GOT3 (cell line): ENCODE data around the gene MAGI1.

Experiments
- DNase-seq: peaks from one replicate; lab custom pipeline; 2025; ENCODE audit warnings: mixed read lengths; lab: John Stamatoyannopoulos, UW

MAGI1 gene

DNA sequence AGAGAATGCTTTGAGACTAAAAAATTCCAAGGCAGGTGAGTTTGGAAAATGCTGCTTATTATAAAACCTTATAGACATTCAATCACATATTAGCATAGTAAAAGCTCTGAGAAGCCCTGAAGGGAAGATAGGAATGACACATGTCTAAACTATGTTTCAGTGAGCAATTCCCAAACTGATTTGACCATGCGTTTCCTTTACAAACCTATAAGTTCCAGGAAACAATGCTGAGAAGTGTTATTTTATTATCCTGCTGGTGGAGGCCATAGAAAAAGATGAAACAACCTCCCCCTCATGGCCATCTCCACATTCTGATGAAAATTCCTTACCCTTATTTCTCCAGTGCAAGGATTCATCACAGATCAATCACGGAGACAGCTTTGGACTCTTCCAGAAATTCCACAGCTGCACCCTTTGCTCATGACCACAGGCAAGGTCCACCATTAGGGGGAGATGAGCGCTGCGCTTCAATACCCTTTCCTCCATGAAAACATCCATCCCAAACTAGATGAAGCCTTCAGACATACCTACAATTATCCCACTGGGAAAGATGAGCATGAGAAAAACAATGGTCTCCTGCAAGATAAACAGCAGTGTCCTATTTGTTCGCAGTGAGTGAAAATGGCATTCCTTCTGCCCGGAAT, 372.1 kb downstream of the MAGI1 start:
- no peak for DNase-seq

GRCh38 chr3:65665915-65666314, 372.8 kb downstream of the MAGI1 start:
- no peak for DNase-seq

DNA sequence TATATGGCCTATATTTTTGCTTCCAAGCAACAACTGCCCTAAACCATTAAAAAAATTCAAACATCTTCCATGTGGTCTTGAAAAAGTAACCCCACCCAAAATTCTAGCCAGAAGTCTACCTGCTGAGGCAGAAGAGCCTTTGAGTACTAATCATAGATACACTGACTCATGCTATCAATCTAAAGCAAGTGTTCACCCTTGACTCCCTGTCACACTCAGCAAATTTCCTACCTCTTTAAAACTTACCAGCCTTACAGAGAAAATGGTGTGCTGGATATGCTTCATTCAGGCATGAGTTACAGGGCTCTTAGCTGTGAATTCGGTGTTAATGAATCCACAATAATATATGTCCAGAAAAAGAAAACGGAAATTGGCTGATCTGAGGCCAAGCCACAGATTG, 373.8 kb downstream of the MAGI1 start:
- no peak for DNase-seq

DNA sequence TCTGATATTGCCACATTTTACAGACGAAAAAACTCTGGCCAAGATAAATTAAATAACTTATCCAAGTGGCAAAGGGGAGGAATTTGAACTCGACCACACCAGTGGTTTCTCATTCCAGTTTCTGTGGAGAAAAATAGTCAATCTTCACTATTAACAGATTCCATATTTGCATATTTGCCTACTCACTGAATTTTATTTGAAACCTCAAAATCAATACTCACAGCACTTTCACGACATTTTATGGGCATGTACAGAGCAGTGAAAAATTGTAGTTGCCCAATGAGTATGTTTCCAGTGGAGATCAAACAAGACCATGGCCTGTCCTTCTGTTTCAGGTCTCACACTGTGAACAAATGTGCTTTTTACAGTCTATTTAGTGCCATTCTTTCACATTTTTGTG, 374.3 kb downstream of the MAGI1 start:
- no peak for DNase-seq

- DNase-seq = no peak
Measured at GRCh38 chr3:65662095-65662494, 376.6 kb downstream of the MAGI1 start.

DNA sequence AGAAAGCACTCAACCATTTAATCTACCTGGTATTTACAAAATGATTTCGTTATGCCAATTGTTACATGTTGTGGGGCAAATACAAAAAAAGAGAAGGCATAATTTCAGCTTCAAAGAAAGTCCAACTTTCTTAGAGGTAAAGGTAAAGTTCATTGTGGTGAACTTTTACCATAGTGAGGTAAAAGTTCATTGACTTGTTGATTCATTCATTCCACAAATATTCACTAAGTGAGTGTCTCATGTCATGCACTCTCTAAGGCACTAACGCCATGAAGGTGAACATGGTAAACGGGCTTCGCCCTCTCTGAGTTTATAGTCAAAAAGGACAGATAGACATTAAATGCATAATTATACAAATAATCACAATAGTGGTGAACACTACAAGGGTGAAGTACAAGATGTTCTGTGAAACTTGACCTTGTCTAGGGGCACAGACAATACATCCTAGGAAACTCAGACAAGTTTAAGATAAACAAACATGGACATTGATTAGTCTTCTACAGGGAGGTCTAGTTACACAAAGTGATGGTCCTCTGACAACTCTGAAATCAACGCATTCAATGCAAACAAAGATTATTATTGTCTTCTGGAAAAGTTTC, 378.6 kb downstream of the MAGI1 start:
- no peak for DNase-seq

- DNase-seq = no peak
Measured at GRCh38 chr3:65659396-65659795, 379.3 kb downstream of the MAGI1 start.

GRCh38 chr3:65658401-65658800, 380.3 kb downstream of the MAGI1 start:
- no peak for DNase-seq

GRCh38 chr3:65655061-65655460, 383.7 kb downstream of the MAGI1 start:
- no peak for DNase-seq

- DNase-seq = no peak
Measured at GRCh38 chr3:65653731-65654130, 385.0 kb downstream of the MAGI1 start.

- no peak for DNase-seq
Measured at GRCh38 chr3:65650247-65650646, 388.5 kb downstream of the MAGI1 start.

GRCh38 chr3:65647369-65647768, 391.3 kb downstream of the MAGI1 start:
- DNase-seq = no peak

DNA sequence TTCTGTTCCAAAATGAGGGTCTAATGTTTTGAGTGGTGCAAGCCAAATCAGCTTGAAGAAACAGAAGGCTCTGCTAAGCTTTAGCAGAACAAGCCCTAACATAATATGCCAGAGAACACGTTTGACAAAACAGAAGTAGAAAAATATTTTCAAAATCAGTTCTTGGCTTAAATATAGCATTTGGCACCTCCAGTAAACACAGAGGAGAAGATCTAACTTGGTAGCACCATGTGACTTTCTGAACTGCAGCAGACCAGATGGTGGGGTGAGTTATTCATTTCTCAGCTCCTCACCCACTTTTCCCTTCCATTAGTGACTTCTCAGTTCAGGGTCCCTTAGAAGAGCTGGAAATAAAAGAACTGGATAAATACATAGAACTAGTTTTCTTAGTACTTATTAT, 395.8 kb downstream of the MAGI1 start:
- DNase-seq = no peak

GRCh38 chr3:65641777-65642176, 396.9 kb downstream of the MAGI1 start:
- DNase-seq = no peak

DNA sequence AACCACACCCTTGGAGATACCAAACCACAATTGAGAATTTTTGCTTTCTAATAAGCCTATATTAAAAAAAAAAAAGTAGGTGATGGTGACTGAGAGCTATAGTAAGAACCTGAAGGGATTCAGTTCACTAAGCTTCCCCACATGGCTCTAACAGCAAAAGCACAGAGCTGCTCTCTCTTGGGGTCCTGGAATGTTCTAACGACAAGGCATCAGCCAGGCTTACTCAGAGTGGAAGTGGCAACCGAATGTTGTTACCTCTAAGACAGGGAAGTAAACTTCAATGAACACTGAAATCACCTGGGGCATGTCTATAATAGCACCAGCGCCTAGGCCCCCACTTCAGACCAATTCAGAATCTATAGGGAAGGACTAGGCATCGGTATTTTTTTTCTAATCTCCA, 397.7 kb downstream of the MAGI1 start:
- DNase-seq = no peak

DNA sequence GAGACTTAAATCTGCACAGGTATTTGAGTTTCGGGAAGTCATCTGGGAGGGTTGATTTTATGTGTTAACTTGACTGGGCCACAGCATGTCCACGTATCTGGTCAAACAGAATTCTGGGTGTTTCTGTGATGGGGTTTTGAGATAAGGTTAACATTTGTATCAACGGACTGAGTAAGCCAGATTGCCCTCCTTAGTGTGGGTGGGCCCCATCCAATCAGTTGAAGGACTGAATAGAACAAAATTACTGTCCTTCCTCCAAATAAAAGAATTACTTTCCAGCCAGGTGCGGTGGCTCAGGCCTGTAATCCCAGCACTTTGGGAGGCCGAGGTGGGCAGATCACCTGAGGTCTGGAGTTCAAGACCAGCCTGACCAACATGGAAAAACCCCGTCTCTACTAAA, 399.3 kb downstream of the MAGI1 start:
- DNase-seq = no peak

DNA sequence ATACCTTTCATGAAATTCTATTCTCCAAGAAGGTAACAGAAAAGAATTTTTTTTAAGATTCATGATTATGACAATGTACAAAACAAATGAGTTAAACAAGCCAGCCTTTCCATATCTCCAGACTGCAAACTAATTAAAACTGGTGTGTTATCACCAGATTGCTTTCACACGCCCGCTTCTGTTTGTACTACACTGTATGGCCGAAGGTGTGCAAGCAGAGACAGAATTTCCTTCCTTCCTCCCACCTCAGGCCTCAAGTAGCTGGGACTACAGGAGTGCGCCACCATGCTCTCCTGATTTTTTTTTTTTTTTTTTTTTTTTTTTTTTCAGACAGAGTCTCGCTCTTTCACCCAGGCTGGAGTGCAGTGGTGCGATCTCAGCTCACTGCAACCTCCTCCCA, 400.4 kb downstream of the MAGI1 start:
- DNase-seq = no peak

- no peak for DNase-seq
Measured at GRCh38 chr3:65636326-65636725, 402.4 kb downstream of the MAGI1 start.

- DNase-seq = no peak
Measured at GRCh38 chr3:65635657-65636056, 403.1 kb downstream of the MAGI1 start.

- DNase-seq = no peak
Measured at GRCh38 chr3:65633018-65633638, 405.6 kb downstream of the MAGI1 start.

GRCh38 chr3:65632414-65632813, 406.3 kb downstream of the MAGI1 start:
- no peak for DNase-seq

- no peak for DNase-seq
Measured at GRCh38 chr3:65628978-65629377, 409.7 kb downstream of the MAGI1 start.

DNA sequence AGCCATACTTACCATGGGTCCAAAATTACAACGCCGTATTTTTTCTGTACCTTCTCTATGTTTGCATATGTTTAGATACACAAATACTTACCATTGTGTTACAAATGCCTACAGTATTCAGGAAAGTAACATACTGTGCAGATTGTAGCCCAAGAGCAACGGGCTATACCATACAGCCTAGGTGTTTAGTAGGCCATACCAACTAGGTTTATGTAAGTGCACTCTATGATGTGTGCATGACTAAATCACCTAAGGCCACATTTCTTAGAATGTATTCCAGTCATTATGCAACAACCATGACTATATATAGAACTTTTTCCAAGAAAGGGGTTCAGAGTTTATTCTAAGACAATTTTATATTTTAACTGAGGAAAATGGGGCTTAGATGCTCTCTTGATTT, 411.7 kb downstream of the MAGI1 start:
- no peak for DNase-seq

- DNase-seq = no peak
Measured at GRCh38 chr3:65625305-65625704, 413.4 kb downstream of the MAGI1 start.
